Amniotic stem cell (primary cell): Measurements from ENCODE around the gene GJB4.
"Not testable (repeated sequence)": the region's sequence is repeated elsewhere in the genome, so short reads cannot be mapped to it uniquely, and the experiment has no call there.

Experiments used
- DNase-seq: peaks from one replicate; lab custom pipeline; 2025; lab: John Stamatoyannopoulos, UW

The GJB4 gene

DNA sequence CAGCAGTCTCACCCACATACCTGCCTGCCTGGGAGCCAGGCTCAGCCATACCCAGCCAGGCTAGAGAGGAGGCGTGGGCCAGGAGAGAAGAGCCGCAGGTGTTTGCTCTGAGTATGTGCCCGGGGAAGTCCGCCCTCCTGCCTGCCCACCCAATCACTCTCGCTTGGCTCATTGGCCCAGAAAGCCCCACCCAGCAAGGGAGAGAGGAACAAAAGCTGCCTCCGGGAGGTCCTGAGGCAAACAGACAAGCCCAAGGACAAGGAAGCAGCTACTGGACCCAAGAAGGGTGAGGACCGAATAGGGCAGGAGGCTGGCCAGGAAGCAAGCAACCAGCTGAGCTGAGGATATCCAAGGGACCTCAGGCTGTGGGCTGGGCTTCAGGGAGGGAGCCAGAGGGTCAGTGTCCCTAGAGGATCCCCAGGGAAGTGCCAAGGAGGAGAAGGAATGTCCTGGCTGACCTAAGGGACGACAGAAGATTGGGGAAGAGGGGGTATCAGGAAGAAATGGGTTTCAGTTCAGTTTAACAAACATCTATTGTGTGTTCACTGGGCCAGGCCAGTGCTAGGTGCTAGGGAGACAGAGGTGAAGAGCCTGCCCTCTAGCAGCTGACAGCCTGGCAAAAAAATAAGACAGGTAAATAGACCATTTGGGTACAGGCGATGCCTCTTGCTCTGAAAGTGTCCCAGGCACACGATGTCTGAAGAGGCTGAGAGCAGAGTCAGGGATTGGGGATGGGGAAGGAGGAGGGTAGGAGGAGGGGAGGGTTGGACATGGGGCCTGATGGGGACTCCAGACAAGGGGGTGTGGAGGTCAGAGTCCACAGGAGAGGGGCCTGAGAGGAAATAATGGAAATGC, at the start of gene GJB4:
Gene GJB4 (plus strand): TSS at position 238 of the 855 bp plus-strand sequence. CDS start 1,515 bp downstream, outside the sequence.
- no peak for DNase-seq

DNA sequence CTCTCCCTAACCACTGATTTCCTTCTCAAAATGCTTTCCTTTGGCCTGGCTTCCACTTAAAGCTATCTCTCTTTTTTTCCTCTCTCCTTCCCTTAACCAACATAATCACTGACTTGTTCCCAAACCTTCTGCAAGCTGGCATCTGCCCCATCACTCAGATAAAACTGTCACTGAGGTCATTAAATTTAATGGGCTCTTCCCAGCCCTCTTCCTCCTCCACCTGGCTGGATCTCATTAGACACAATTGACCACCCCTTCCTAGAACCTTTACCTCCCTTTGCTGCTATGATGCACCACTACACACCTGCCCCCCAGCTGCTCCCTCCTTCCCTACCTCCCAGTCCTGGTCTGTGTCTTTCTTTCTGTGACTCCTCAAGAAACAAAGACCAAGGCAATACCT, 48.7 kb upstream of the GJB4 start:
- DNase-seq, result no peak

DNA sequence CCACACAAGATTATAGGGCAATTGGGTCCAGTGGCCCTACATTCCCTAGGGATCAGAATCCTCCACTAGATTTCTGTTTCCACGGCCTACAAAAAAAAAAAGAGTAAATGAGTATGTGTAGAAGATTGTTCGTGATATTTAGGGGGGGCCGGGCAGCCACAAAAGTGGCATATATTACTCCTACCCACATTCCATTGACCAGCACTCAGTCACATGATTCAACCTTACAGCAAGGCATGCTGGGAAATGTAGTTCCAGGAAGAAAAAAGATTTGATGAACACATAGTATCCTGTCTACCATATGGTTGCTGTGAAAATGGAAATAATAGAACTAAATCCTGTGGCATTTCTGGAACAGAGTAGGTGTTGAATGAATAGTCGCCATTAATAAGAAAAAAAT, 48.1 kb upstream of the GJB4 start:
- DNase-seq, result no peak

DNA sequence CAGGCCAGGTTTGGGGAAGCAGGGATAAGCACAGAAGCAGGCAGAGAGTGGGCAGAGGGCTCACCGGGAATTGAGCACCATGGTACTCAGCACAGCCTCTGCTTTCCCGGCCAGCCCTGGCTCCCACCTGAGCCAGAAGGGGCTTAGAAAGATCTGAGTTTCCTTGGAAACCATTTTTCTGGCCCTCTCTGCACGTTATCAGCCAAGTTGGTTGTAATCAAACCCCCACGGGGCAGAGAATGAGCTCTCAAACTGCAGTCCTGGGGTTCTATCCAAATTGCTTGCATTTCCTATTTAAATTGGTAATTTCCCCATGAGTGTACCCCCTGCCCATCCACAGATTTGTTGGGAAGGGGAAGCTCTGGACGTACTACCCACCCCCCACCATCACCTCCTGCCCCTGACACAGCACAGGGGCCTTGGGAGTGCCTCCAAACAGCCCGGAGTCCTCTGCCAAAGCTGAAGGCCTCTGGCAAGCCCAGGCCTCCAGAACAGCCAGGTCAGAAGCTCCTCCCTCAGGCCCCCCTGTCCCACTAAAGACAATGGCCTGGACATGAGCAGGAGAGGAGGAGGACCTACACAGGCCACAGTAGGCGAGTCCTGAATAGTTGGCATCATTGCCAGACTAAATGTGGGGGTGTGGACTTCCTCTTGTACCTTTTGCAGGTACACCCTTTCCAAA, 47.4 kb upstream of the GJB4 start:
- no peak for DNase-seq

DNA sequence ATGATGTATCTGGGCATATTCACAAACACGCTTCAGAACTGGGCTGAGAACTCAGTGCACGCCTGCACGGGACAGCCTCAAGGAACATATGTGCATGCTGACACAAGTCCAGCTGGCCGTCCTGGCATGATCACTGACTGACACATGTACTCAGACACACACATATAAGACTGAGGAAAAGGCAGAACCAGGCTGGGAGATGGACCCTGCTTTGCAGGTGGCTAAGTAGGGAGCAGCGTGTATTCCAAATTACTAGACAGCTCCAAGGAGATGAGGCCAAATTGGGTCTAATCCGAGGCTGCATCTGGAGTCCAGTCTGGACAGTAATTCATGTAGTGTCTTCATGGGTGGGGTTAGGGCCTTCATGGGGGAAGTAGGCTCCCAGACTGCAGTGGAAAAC, 46.1 kb upstream of the GJB4 start:
- DNase-seq, result no peak

DNA sequence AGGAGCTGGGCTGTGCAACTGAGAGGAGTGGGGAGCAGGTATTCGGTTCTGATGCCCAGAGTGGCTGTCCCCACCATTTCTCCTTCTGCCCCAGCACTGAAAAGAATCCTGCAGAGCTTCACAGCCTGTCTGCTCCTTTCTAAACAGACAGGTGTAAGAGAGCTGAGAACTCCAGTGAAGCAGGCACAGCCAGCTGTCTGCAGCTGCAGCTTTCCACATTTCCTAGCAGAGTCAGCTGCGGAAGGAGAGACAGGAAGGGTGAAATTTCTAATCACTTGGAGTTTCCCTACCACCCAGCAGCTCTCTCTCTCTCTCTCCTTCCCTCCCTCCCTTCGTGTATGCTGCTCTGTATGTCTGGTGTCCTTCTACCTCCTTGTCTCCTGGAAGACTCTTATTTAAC, 45.2 kb upstream of the GJB4 start:
- no peak for DNase-seq

DNA sequence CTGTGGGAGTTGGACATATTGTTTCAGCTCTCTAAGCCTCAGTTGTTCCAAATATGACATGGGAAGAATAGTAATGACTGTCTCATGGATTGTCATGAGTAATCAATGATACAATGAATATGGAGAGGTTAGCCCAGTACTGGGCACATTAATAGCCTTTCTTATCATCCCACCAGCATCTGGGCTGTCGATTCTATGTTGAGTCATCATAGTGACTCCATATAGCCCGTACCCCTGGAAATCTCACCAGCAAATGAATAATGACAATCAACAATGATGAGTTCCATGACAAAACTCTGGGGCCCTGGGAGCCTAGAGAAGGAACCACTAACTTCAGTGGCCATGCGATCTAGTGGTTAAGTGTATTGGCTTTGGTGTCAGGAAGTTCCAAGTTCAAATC, 44.4 kb upstream of the GJB4 start:
- DNase-seq, result no peak

DNA sequence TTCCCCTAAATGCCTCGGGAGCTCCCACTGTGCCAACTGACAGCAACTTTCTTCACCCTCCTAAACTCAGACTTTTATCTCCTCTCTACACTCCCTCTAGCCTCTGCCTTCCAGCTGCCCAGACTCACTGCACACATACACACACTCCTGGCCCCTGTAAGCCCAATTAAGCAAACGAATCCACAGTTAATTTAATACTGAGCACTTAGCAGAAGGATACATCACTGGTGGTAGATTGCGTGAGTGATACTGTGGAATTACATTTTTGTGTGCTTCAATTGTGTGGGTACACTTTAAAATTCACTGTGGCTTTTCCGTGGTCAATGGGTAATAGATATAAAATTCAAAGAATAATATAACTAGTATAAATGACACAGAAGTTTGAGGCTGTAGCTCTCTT, 38.3 kb upstream of the GJB4 start:
- DNase-seq, result no peak

DNA sequence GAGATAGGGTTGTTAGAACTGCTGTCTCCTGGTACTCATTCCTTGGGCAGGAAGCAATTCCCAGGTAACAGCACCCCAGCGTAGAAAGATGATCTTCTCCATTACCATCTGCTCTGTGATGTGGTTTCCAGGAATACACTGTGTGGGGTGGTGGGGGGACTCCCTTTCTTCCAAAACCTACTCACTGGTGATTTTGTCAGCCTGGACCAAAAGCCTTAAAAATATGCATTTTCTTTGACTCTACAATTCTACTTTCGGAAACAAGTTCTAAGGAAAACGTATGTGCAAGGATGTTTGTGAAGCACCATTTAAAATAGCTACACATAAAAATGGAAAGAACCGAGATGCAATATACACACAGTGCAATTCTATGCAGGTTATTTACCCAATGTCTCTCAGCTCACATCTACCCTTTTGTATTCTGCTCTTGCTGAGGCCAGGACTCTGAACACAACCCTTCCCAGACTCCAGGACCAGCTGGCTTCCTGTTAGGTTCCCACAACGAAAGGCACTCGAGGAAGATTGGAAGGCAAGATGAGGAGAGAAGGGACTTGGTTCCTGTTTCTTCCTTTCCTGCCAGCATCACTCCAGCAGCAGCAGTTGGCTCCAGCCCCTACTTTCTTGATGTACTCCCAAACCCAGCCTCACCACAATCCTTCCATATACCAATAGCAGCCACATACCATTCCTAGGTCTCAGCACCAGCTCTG, 37.7 kb upstream of the GJB4 start:
- no peak for DNase-seq

DNA sequence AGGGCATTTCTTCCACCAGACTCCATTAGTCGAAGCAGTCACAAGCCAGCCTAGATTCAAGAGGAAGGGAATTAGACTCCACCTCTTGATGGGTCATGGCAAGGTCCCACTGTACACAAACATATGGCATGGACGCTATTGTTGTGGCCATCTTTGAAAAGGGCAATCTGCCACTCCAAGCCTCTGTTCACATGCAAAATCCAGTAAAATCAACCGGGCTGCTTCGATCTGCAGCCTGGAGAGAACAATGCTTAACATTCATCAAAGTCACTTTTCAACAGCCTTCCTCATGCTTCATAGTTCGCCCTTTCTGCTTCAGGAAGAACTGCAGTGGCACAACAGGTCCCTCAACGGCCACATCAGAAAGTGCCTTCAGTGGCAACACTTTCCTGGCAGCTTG, 32.7 kb upstream of the GJB4 start:
- no peak for DNase-seq

DNA sequence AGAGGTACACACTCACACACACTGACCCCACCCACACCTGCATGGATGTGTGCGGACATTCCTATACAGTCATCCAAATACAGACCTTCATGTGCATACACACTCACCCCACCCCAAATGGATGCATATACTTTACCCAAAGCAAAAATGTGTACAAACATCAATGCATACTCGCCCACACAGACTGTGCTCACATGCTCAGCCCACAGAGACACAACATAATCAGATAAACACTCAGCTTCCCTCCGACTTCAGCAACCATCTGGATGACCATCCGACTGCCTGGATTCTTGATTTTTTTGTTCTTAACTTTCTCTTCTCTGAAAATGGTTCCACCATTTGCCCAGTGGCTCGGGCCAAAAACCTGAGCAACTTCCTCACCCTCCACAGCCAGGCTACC, 29.1 kb upstream of the GJB4 start:
- DNase-seq, result no peak

DNA sequence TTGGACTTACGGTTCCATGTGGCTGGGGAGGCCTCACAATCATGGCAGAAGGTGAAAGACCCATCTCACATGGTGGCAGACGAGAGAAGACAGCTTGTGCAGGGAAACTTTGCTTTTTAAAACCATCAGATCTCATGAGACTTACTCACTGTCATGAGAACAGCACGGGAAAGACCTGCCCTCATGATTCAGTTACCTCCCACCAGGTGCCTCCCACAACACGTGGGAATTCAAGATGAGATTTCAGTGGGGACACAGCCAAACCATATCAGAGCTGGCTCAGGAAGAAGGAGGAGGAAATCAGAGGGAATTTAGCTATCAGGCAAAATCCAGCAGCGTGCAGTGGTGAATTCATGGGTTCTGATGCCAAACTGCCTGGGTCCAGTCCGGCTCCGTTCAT, 26.7 kb upstream of the GJB4 start:
- not testable (repeated sequence) for DNase-seq

DNA sequence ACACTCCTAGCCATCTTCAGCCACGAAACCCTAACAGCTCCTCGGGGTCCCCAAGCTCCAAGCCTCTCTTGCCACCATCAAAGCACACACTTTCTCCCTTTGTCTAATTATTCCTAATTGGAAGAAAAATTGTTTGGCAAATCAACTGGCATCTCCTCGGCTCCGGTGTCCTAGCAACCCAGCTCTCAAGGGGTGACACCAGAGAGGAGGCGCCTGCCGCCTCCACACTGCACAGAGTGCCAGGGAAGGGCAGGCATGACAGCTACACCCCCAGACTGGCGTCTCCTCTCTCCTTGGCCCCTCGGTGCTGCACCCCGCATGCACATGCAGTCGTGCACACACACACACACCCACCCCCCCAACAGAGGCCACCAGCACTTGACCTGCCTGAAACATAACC, 22.8 kb upstream of the GJB4 start:
- DNase-seq, result no peak

DNA sequence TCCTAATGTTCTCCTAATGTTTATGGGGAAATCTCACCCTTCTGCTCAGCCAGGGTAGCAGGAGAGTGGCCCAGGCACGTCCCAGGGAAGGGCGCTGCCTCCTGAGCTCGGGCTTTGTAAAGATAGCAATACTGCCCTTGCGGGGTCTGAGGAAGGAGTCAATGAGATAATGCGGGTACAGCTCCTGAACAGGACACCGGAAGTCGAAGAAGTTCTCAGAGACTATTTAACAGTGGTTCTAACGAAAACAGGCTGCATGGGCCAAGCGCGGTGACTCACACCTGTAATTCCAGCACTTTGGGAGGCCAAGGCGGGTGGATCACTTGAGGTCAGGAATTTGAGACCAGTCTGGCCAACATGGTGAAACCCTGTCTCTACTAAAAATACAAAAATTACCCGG, 22.3 kb upstream of the GJB4 start:
- DNase-seq, result not testable (repeated sequence)

DNA sequence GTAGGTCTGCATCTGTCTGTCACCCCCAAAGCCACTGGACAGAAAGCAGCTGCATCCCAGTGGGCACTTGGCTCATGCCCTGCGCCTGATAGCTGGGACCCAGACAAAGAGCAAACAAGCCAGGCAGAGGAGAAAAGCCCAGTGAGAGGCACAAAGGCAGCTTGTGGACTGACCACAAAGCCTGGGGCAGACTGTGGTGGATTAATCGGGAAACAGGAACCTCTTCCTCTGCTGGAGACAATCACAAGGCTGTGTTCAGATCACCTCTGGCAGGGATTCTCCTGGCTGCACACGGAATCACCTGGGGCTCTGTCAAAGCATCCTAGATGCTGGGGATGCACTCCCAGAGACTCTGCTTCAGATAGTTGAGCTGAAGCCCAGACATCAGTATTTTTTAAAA, 19.9 kb upstream of the GJB4 start:
- no peak for DNase-seq

DNA sequence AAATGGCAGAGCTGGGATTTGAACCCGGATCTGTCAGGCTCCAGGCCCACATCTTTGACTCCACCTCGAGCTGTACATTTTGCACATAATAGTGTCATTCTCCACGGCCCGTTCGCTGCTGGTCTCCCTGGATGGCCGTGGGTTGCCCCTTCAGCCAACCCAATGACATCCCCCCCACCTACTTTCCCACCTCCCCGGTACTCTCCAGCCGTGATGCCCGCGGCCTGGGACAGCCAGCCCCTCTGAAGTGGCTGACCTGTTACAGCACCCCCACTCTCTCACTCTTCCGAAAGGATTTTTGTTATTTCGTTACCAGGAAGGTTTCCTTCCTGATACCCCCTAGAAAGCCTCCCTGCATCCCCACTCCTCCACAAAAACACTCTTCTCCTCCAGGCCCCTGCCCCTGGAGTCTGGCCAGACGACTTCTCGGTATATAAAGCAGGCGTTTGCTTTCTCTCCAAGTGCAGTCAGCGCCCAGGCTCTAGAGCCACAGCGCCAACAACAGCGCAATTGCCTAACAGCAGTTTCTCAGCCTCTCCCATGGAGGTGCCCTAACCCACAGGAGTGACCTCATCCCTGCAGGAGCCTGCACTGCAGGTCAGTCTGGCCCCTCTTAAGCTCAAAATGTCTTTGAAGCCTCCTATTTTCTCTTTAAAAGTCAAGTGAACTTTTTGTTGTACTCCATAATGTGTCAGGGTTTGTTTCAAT, 19.2 kb upstream of the GJB4 start:
- DNase-seq, result no peak

DNA sequence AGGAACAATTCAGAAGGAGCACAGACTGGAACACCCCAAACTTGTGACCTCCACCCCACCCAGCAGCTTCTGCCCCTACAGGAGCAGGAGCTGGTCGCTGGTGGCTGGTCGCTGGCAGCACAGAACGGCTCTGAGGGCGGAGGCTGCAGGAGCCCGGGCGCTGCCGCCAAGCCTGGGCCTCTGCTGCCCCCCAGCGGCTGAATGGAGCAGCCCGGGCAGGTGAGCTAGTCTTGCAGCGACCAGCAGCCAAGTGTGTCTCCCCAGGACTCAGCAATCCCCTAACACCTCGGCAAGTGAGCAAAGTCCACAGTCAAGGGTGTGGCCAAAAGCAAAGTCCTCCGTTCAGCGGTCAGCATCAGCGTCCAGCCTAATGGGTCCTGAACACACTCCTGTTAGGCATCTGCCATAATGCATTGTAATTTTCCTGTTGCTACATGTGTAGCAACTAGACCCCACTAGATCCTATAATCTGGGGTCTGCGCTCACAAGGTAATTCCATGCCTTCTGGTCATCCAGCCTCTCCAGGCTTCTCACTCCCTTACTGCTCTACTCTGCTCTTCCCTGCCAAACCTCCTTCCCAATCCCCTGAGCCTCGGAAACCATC, 16.8 kb upstream of the GJB4 start:
- DNase-seq, result peak; percentile 2

DNA sequence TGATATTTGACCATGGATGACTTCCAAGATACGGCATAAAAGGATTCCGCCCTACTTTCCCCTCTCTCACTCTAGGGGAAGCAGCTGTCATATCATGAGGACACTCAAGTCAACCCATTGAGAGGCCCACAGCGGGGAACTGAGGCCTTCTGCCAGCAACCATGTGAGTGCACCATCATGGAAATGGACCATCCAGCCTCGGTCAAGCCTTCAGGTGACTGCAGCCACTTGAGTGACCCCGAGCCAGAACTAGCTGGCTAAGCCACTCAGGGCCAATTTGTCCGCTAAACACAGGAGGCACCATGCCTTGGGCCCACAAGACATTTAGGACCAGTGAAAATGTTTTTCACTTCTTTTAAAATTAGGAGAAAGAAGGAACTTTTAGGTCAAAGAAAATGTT, 15.8 kb upstream of the GJB4 start:
- DNase-seq, result no peak

DNA sequence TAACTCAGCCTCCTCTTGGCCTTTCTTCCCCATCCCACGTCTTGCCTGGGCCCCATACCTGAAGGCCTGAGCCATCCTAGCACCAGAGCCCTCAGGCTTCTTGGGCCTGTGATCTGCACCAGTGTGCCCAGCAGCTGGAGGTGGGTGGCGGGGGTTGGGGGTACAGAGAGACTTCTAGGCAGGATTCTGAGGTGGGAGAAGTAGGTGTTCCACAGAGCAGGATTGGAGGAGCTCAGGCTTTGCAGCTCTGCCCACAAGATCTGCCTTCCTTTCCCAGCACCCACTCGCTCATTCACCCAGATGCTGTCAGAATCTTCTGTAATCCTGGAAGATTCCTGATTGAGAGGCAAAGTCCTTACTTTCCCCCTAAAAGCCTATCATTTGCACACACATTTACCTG, 14.7 kb upstream of the GJB4 start:
- DNase-seq, result no peak

DNA sequence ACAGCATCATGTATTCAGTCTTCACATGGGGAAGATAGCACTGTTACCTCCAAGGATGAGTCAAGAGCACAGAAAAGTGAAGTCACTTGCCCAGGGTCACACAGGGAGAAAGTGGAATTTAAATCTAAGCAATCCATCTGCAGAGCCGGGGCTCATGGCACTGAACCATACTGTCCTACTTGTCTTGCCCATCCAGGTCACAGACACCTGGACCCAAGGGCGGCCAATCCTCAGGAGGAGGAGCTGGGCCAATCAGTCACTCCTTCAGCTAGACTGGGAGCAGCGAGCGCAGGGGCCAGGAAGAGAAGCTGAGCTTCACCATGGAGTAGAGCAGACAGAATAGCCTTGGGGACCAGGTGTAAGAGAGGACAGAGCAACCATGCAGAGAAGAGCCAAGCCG, 13.9 kb upstream of the GJB4 start:
- no peak for DNase-seq

DNA sequence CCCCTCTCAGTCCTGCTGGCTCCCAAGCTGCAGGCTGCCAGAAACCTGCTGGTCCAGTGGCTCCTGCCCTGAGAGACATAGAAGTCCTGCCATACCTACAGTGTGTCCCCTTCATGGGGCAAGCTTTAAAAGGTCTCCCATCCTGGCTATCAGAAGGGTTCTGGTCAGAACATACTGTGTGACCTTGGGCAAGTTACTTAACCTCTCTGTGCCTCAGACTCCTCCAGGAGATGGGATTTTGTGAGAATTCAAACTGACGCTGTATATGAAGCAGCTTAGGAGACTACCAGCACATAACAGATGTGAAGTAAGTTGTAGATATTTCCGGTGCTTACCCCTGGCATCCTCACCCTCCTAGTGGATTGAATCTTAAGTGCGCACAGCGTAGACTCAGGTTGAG, 13.4 kb upstream of the GJB4 start:
- DNase-seq, result no peak
